IMR-90 (cell line): Measurements from ENCODE around the gene NFE2L2. TPM values are rescaled to one million over a fixed set of nuclear protein-coding genes. Genes with fewer than 3 reads are reported as not detected.
A peak's percentile ranks its signal among the peaks of the same experiment; 100 is the strongest.

Experiments used
- MAZ ChIP-seq: IDR thresholded peaks from 2 replicates; pipeline ENCODE4 v1.6.1; 2012; ENCODE audit warnings: low read depth, mild to moderate bottlenecking, low read length, improper control_type of control experiment, moderate library complexity, borderline replicate concordance
- USF2 ChIP-seq: fragments of 150-350 bp; IDR thresholded peaks from 2 replicates; pipeline ENCODE4 v1.6.1; 2017; ENCODE audit warnings: mild to moderate bottlenecking, antibody characterized with exemption, low read length, low read depth
- polyA plus RNA-seq, 3 experiments: library from polyadenylated mRNA; depleted of rRNA; stranded (reverse); fragments of >200 nt; gene quantifications; 2 replicates each; pipeline ENCODE4 v1.2.3, GENCODE V29; 2012; ENCODE audit warnings: low replicate concordance in 1 of 3
- total RNA-seq: library from RNA; depleted of rRNA; stranded (reverse); fragments of >200 nt; gene quantifications from 2 replicates; pipeline ENCODE4 v1.2.3, GENCODE V29; 2012
- TF ChIP-seq, protein P1 (sequence below): fragments of 150-350 bp; IDR thresholded peaks from 2 replicates; pipeline ENCODE4 v1.6.1; 2016; ENCODE audit warnings: low read depth, mild to moderate bottlenecking, low read length, moderate library complexity, borderline replicate concordance

The NFE2L2 gene
- total and polyA plus RNA-seq, 2 of the 4 experiments (the other 2 are of a cell fraction): 72.7 to 83.5 TPM

DNA sequence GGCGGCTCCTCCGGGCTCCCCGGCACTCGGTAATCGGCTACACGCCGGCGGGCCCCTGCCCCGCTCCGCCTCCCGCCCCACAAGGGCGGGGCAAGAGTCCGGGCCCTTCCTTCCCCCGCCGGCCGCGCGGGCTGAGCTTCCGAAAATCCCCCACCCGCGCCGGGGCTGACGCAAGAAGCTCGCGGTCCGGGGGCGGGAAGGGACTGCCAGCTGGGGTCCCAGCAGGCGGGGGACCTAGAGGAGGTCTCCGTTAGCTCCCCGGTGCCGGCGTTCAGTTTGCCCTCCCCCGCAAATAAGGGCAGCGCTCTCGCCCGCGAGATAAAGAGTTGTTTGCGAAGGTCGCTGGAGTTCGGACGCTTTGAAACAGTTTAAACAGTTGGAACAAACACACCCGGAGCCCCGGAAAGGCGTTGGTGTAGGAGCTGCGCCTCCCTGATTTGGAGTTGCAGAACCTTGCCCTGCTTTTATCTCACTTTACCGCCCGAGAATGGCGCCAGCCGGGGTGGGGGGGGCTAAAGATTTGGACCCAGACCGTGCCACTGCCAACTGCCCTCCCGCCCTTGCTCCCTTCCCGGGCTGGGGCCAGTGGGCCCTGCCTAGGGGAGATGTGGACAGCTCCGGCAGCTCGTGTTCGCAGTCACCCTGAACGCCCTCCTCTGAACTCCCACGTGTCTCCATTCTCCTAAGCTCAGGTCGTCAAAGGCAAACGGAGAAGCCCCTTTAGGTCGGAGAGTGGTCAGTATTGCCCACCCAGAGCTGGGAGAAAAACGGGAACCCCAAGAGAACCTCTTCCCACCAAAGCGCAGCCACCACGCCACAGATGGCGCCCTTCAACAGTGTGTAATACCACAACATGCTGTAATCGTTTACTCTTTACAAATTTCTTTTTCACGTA is at the start of gene NFE2L2 (continued):
- TF ChIP-seq USF2 (no peak), MAZ (peak; percentile 95)
- TF ChIP-seq, protein P1, sequence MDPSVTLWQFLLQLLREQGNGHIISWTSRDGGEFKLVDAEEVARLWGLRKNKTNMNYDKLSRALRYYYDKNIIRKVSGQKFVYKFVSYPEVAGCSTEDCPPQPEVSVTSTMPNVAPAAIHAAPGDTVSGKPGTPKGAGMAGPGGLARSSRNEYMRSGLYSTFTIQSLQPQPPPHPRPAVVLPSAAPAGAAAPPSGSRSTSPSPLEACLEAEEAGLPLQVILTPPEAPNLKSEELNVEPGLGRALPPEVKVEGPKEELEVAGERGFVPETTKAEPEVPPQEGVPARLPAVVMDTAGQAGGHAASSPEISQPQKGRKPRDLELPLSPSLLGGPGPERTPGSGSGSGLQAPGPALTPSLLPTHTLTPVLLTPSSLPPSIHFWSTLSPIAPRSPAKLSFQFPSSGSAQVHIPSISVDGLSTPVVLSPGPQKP: no peak
